ENCODE data around the gene NR2F2.

GRCh38 chr15:96362755-96363651 lies 32.5 kb downstream of the NR2F2 start:
- TF ChIP-seq, protein P1, sequence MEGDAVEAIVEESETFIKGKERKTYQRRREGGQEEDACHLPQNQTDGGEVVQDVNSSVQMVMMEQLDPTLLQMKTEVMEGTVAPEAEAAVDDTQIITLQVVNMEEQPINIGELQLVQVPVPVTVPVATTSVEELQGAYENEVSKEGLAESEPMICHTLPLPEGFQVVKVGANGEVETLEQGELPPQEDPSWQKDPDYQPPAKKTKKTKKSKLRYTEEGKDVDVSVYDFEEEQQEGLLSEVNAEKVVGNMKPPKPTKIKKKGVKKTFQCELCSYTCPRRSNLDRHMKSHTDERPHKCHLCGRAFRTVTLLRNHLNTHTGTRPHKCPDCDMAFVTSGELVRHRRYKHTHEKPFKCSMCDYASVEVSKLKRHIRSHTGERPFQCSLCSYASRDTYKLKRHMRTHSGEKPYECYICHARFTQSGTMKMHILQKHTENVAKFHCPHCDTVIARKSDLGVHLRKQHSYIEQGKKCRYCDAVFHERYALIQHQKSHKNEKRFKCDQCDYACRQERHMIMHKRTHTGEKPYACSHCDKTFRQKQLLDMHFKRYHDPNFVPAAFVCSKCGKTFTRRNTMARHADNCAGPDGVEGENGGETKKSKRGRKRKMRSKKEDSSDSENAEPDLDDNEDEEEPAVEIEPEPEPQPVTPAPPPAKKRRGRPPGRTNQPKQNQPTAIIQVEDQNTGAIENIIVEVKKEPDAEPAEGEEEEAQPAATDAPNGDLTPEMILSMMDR (conservative IDR thresholded peaks at IDR 0.05; ENCODE audit: low read depth in 2 of 2): no peak
- no peak for TF ChIP-seq EZH2phosphoT487 (IDR thresholded peaks at IDR 0.05; ENCODE audit: unreplicated experiment)
- TF ChIP-seq CREB1 (CRISPR knock-in tag; IDR thresholded peaks at IDR 0.05; ENCODE audit: low read depth): 0 out of 2 replicates have a peak, but pooled peaks have one; percentile 18
- TF ChIP-seq POLR2AphosphoS5 (IDR thresholded peaks at IDR 0.05; ENCODE audit: low read depth): no peak
- peak; percentile 69 for TF ChIP-seq EZH2 (IDR thresholded peaks at IDR 0.05; ENCODE audit: low read depth, unreplicated experiment)
- TF ChIP-seq NANOG (IDR thresholded peaks at IDR 0.05; ENCODE audit: borderline replicate concordance): no peak
- no peak for TF ChIP-seq ETS1 (IDR thresholded peaks at IDR 0.05)
- no peak for TF ChIP-seq ZNF331 (CRISPR knock-in tag; IDR thresholded peaks at IDR 0.05; ENCODE audit: low read depth)
- TF ChIP-seq REST (IDR thresholded peaks at IDR 0.05; ENCODE audit: unreplicated experiment): no peak
